ENCODE measurements around the gene VAV2. TPM values are rescaled to one million over a fixed set of nuclear protein-coding genes. Genes with fewer than 3 reads are reported as not detected.

Gene VAV2
- total RNA-seq, 1 donor from 2014 or later = 8.6 TPM

GRCh38 chr9:133878402-133878801, 113.7 kb downstream of the VAV2 start:
- no peaks in the 10 kb centered on the region for H3K4me1 Mint-ChIP-seq (ENCODE audit: low read depth)
- no peaks in the 10 kb centered on the region for H3K36me3 Mint-ChIP-seq (ENCODE audit: low read depth)
- DNase-seq (ENCODE audit: low spot score) = no peak
- intact Hi-C loops (cut with micrococcal nuclease) = no loop called here
- H3K9me3 Mint-ChIP-seq = no peaks in the 10 kb centered on the region
- no peak overlapping the region for H3K27ac Mint-ChIP-seq
- no peak overlapping the region for H3K4me3 Mint-ChIP-seq (ENCODE audit: low read depth)
- no peaks in the 10 kb centered on the region for H3K27me3 Mint-ChIP-seq (ENCODE audit: low read depth)

GRCh38 chr9:133877967-133878366, 114.2 kb downstream of the VAV2 start:
- no peak overlapping the region for H3K27ac Mint-ChIP-seq

GRCh38 chr9:133877327-133877726, 114.8 kb downstream of the VAV2 start:
- intact Hi-C loops (cut with micrococcal nuclease) = no loop called here
- Mint-ChIP-seq H3K4me3 (ENCODE audit: low read depth) (no peak overlapping the region), H3K36me3 (ENCODE audit: low read depth) (no peaks in the 10 kb centered on the region), H3K9me3 (no peaks in the 10 kb centered on the region), H3K4me1 (ENCODE audit: low read depth) (no peaks in the 10 kb centered on the region), H3K27ac (no peak overlapping the region), H3K27me3 (ENCODE audit: low read depth) (no peaks in the 10 kb centered on the region)
- DNase-seq (ENCODE audit: low spot score) = no peak

More at GRCh38 chr9:133877967-133878366, 114.2 kb downstream of the VAV2 start:
- H3K4me1 Mint-ChIP-seq (ENCODE audit: low read depth) = no peaks in the 10 kb centered on the region
- H3K36me3 Mint-ChIP-seq (ENCODE audit: low read depth) = no peaks in the 10 kb centered on the region
- no peak for DNase-seq (ENCODE audit: low spot score)
- H3K9me3 Mint-ChIP-seq = no peaks in the 10 kb centered on the region
- intact Hi-C loops (cut with micrococcal nuclease) = no loop called here
- H3K4me3 Mint-ChIP-seq (ENCODE audit: low read depth) = no peak overlapping the region
- no peaks in the 10 kb centered on the region for H3K27me3 Mint-ChIP-seq (ENCODE audit: low read depth)

GRCh38 chr9:133876836-133877235, 115.3 kb downstream of the VAV2 start:
- Mint-ChIP-seq H3K27ac (no peak overlapping the region), H3K4me1 (ENCODE audit: low read depth) (no peaks in the 10 kb centered on the region), H3K4me3 (ENCODE audit: low read depth) (no peak overlapping the region), H3K36me3 (ENCODE audit: low read depth) (no peaks in the 10 kb centered on the region), H3K9me3 (no peaks in the 10 kb centered on the region), H3K27me3 (ENCODE audit: low read depth) (no peaks in the 10 kb centered on the region)
- intact Hi-C loops (cut with micrococcal nuclease) = no loop called here
- DNase-seq (ENCODE audit: low spot score) = no peak

GRCh38 chr9:133876144-133876543, 116.0 kb downstream of the VAV2 start:
- Mint-ChIP-seq H3K4me3 (ENCODE audit: low read depth) (no peak overlapping the region), H3K36me3 (ENCODE audit: low read depth) (no peaks in the 10 kb centered on the region), H3K27me3 (ENCODE audit: low read depth) (no peaks in the 10 kb centered on the region), H3K27ac (no peak overlapping the region), H3K4me1 (ENCODE audit: low read depth) (no peaks in the 10 kb centered on the region), H3K9me3 (no peaks in the 10 kb centered on the region)
- DNase-seq (ENCODE audit: low spot score) = no peak
- intact Hi-C loops (cut with micrococcal nuclease) = no loop called here

GRCh38 chr9:133875131-133875530, 117.0 kb downstream of the VAV2 start:
- H3K27ac Mint-ChIP-seq = no peak overlapping the region
- no peak overlapping the region for H3K4me3 Mint-ChIP-seq (ENCODE audit: low read depth)
- H3K36me3 Mint-ChIP-seq (ENCODE audit: low read depth) = no peaks in the 10 kb centered on the region
- peaks cover 3% of the 10 kb centered on the region for H3K4me1 Mint-ChIP-seq (ENCODE audit: low read depth)
- DNase-seq (ENCODE audit: low spot score) = no peak
- H3K9me3 Mint-ChIP-seq = no peaks in the 10 kb centered on the region
- intact Hi-C loops (cut with micrococcal nuclease) = no loop called here
- H3K27me3 Mint-ChIP-seq (ENCODE audit: low read depth) = no peaks in the 10 kb centered on the region

- no peaks in the 10 kb centered on the region for H3K36me3 Mint-ChIP-seq (ENCODE audit: low read depth)
- intact Hi-C loops (cut with micrococcal nuclease) = no loop called here
- H3K27me3 Mint-ChIP-seq (ENCODE audit: low read depth) = no peaks in the 10 kb centered on the region
- DNase-seq (ENCODE audit: low spot score) = no peak
- H3K27ac Mint-ChIP-seq = no peak overlapping the region
- no peaks in the 10 kb centered on the region for H3K9me3 Mint-ChIP-seq
- peaks cover 8% of the 10 kb centered on the region for H3K4me1 Mint-ChIP-seq (ENCODE audit: low read depth)
- H3K4me3 Mint-ChIP-seq (ENCODE audit: low read depth) = no peak overlapping the region
These were observed 117.5 kb downstream of the VAV2 start for GRCh38 chr9:133874659-133875058.

GRCh38 chr9:133874060-133874657, 118.0 kb downstream of the VAV2 start:
- Mint-ChIP-seq H3K4me3 (ENCODE audit: low read depth) (no peak overlapping the region), H3K27me3 (ENCODE audit: low read depth) (no peaks in the 10 kb centered on the region), H3K36me3 (ENCODE audit: low read depth) (no peaks in the 10 kb centered on the region), H3K27ac (no peak overlapping the region), H3K4me1 (ENCODE audit: low read depth) (peaks cover 10% of the 10 kb centered on the region), H3K9me3 (no peaks in the 10 kb centered on the region)
- intact Hi-C loops (cut with micrococcal nuclease) = no loop called here
- DNase-seq (ENCODE audit: low spot score) = no peak

- H3K4me1 Mint-ChIP-seq (ENCODE audit: low read depth) = peaks cover 10% of the 10 kb centered on the region
- H3K27me3 Mint-ChIP-seq (ENCODE audit: low read depth) = no peaks in the 10 kb centered on the region
- no peak overlapping the region for H3K4me3 Mint-ChIP-seq (ENCODE audit: low read depth)
- no peak overlapping the region for H3K27ac Mint-ChIP-seq
- no peaks in the 10 kb centered on the region for H3K36me3 Mint-ChIP-seq (ENCODE audit: low read depth)
- H3K9me3 Mint-ChIP-seq = no peaks in the 10 kb centered on the region
- DNase-seq (ENCODE audit: low spot score) = no peak
- intact Hi-C loops (cut with micrococcal nuclease) = no loop called here
These were observed 118.6 kb downstream of the VAV2 start for GRCh38 chr9:133873461-133873891.

- Mint-ChIP-seq H3K36me3 (ENCODE audit: low read depth) (no peaks in the 10 kb centered on the region), H3K9me3 (no peaks in the 10 kb centered on the region), H3K27ac (no peak overlapping the region), H3K27me3 (ENCODE audit: low read depth) (no peaks in the 10 kb centered on the region), H3K4me1 (ENCODE audit: low read depth) (peaks cover 10% of the 10 kb centered on the region), H3K4me3 (ENCODE audit: low read depth) (no peak overlapping the region)
- no peak for DNase-seq (ENCODE audit: low spot score)
- intact Hi-C loops (cut with micrococcal nuclease) = no loop called here
These were observed 119.1 kb downstream of the VAV2 start for GRCh38 chr9:133873009-133873408.

- Mint-ChIP-seq H3K27me3 (ENCODE audit: low read depth) (no peaks in the 10 kb centered on the region), H3K9me3 (no peaks in the 10 kb centered on the region), H3K27ac (no peak overlapping the region), H3K36me3 (ENCODE audit: low read depth) (no peaks in the 10 kb centered on the region), H3K4me3 (ENCODE audit: low read depth) (peak overlapping the region; percentile 28), H3K4me1 (ENCODE audit: low read depth) (peaks cover 10% of the 10 kb centered on the region)
- no peak for DNase-seq (ENCODE audit: low spot score)
- intact Hi-C loops (cut with micrococcal nuclease) = no loop called here
These were observed 121.2 kb downstream of the VAV2 start for GRCh38 chr9:133870598-133871595.

- intact Hi-C loops (cut with micrococcal nuclease) = no loop called here
- DNase-seq (ENCODE audit: low spot score) = peak; percentile 39
- Mint-ChIP-seq H3K4me1 (ENCODE audit: low read depth) (peaks cover 10% of the 10 kb centered on the region), H3K27ac (peak overlapping the region; percentile 0), H3K4me3 (ENCODE audit: low read depth) (peak overlapping the region; percentile 28), H3K36me3 (ENCODE audit: low read depth) (no peaks in the 10 kb centered on the region), H3K9me3 (peaks cover 8% of the 10 kb centered on the region), H3K27me3 (ENCODE audit: low read depth) (no peaks in the 10 kb centered on the region)
These were observed 122.3 kb downstream of the VAV2 start for GRCh38 chr9:133869674-133870405.
